Tibial artery (tissue), 4 donors: ENCODE results near the gene PAF1.
A peak's percentile ranks its signal among the peaks of the same experiment; 100 is the strongest.

Experiments used
- DNase-seq, 2 donors: peaks; one replicate each; pipeline ENCODE4 v3.0.0-alpha.2; 2019
- H3K27ac ChIP-seq, 2 donors: fragments of 200-600 bp; sonication (generic) in 1 of 2; 1 replicate in 1 of 2; 2 replicates in 1 of 2; pipeline ENCODE4 v1.5.1; 2018 to 2019; ENCODE audit warnings: mild to moderate bottlenecking in 1 of 2
- H3K27me3 ChIP-seq, 2 donors: fragments of 200-600 bp; sonication (generic) in 1 of 2; one replicate each; pipeline versions ENCODE4 v1.5.1 to v1.6.0; 2016 to 2019
- H3K36me3 ChIP-seq, 3 donors: fragments of 200-600 bp; sonication (generic) in 2 of 3; one replicate each; pipeline ENCODE4 v1.5.1; 2016 to 2019; ENCODE audit warnings: mild to moderate bottlenecking in 2 of 3
- H3K4me1 ChIP-seq, 4 donors: fragments of 200-600 bp; sonication (generic) in 2 of 4; 1 replicate in 3 of 4; 2 replicates in 1 of 4; pipeline ENCODE4 v1.5.1; 2016 to 2019
- H3K4me3 ChIP-seq, 2 donors: fragments of 200-600 bp; sonication (generic) in 1 of 2; 1 replicate in 1 of 2; 2 replicates in 1 of 2; pipeline ENCODE4 v1.5.1; 2018 to 2019; ENCODE audit warnings: mild to moderate bottlenecking in 2 of 2
- H3K9me3 ChIP-seq, 3 donors: fragments of 200-600 bp; sonication (generic) in 1 of 3; one replicate each; pipeline ENCODE4 v1.5.1; 2016 to 2019
- CTCF ChIP-seq, 2 experiments: fragments of 200-600 bp in 1 of 2; fragments of 450-650 bp in 1 of 2; IDR thresholded peaks; one replicate each; pipeline ENCODE4 v1.5.1; 2017 to 2019; ENCODE audit warnings: antibody characterized with exemption in 2 of 2, mild to moderate bottlenecking in 1 of 2, moderate library complexity in 1 of 2
- intact Hi-C: fragments of 100-400 bp; cut with DNase I; formaldehyde crosslinking; loops from one replicate; pipeline ENCODE4 v1.15.0; 2023; ENCODE audit warnings: low total_unique reads

PAF1 gene

GRCh38 chr19:39398297-39398864 is 7.5 kb upstream of the PAF1 start:
- Histone ChIP-seq H3K9me3 (no peaks in the 10 kb centered on the region), H3K27me3 (no peaks in the 10 kb centered on the region), H3K27ac (peak overlapping the region; percentile 99 to 100), H3K36me3 (peaks cover 0 to 46% (median 36%) of the 10 kb centered on the region in 3 donors), H3K4me3 (peak overlapping the region in 1 of 2 donors; percentile 5), H3K4me1 (peaks cover 6 to 40% (median 32%) of the 10 kb centered on the region in 4 donors)
- DNase-seq, result peak; percentile 86 to 90
- no peak for TF ChIP-seq CTCF (IDR thresholded peaks at IDR 0.05)
- intact Hi-C loops, result no loop called here

- intact Hi-C loops, result no loop called here
- Histone ChIP-seq H3K4me1 (peaks cover 6 to 37% (median 30%) of the 10 kb centered on the region in 4 donors), H3K27me3 (no peaks in the 10 kb centered on the region), H3K27ac (peak overlapping the region; percentile 99 to 100), H3K4me3 (peak overlapping the region in 1 of 2 donors; percentile 5), H3K36me3 (peaks cover 0 to 47% (median 39%) of the 10 kb centered on the region in 3 donors), H3K9me3 (no peaks in the 10 kb centered on the region)
- peak; percentile 98 for TF ChIP-seq CTCF (IDR thresholded peaks at IDR 0.05)
- DNase-seq, result peak; percentile 91 to 93
These were observed 6.7 kb upstream of the PAF1 start for GRCh38 chr19:39397360-39398296.

- peak overlapping the region; percentile 72 to 85 for H3K4me3 ChIP-seq
- no peak for DNase-seq
- H3K9me3 ChIP-seq, result no peaks in the 10 kb centered on the region
- peak overlapping the region; percentile 96 to 98 for H3K27ac ChIP-seq
- no peak for TF ChIP-seq CTCF (IDR thresholded peaks at IDR 0.05)
- no peaks in the 10 kb centered on the region for H3K27me3 ChIP-seq
- intact Hi-C loops, result no loop called here
- H3K4me1 ChIP-seq, result peaks cover 0 to 33% (median 23%) of the 10 kb centered on the region in 4 donors
- peaks cover 21 to 64% (median 60%) of the 10 kb centered on the region in 3 donors for H3K36me3 ChIP-seq
These were observed 505 bp downstream of the PAF1 start for GRCh38 chr19:39390451-39390750.

- intact Hi-C loops, result no loop called here
- Histone ChIP-seq H3K36me3 (peaks cover 21 to 64% (median 60%) of the 10 kb centered on the region in 3 donors), H3K4me1 (peaks cover 0 to 33% (median 23%) of the 10 kb centered on the region in 4 donors), H3K27me3 (no peaks in the 10 kb centered on the region), H3K27ac (peak overlapping the region; percentile 96 to 98), H3K4me3 (peak overlapping the region; percentile 72 to 85), H3K9me3 (no peaks in the 10 kb centered on the region)
- no peak for DNase-seq
- no peak for TF ChIP-seq CTCF (IDR thresholded peaks at IDR 0.05)
These were observed 1.1 kb downstream of the PAF1 start for GRCh38 chr19:39389631-39390414.

GRCh38 chr19:39388657-39389056 is 2.2 kb downstream of the PAF1 start:
- peaks cover 0 to 33% (median 21%) of the 10 kb centered on the region in 4 donors for H3K4me1 ChIP-seq
- peaks cover 22 to 66% (median 54%) of the 10 kb centered on the region in 3 donors for H3K36me3 ChIP-seq
- H3K27me3 ChIP-seq, result no peaks in the 10 kb centered on the region
- no peak overlapping the region for H3K4me3 ChIP-seq
- H3K9me3 ChIP-seq, result no peaks in the 10 kb centered on the region
- no peak for DNase-seq
- intact Hi-C loops, result no loop called here
- no peak for TF ChIP-seq CTCF (IDR thresholded peaks at IDR 0.05)
- peak overlapping the region in 1 of 2 donors; percentile 98 for H3K27ac ChIP-seq
